Islet precursor cell (in vitro differentiated cells): ENCODE measurements around the gene GCDH.
"Not testable (repeated sequence)": the region's sequence is repeated elsewhere in the genome, so short reads cannot be mapped to it uniquely, and the experiment has no call there.

Experiments
- DNase-seq: peaks from one replicate; pipeline ENCODE4 v3.0.0-alpha.2; 2018

GCDH gene

GRCh38 chr19:12872941-12873890 is 17.7 kb upstream of the GCDH start:
- DNase-seq = peak; percentile 56

GRCh38 chr19:12873891-12874745 is 16.8 kb upstream of the GCDH start:
- no peak for DNase-seq

- DNase-seq = no peak
Observed at GRCh38 chr19:12875086-12875485, 15.9 kb upstream of the GCDH start.

GRCh38 chr19:12880551-12881171 is 10.3 kb upstream of the GCDH start:
- peak; percentile 73 for DNase-seq

- peak; percentile 97 for DNase-seq
Observed at GRCh38 chr19:12881172-12881808, 9.7 kb upstream of the GCDH start, which contains the start of gene DNASE2. Gene DNASE2, minus strand, starts transcription at chr19:12881449. Its CDS starts 74 bp downstream, at chr19:12881375.

GRCh38 chr19:12882589-12882988 is 8.4 kb upstream of the GCDH start:
- DNase-seq = no peak

- DNase-seq = no peak
Observed at GRCh38 chr19:12884202-12884601, 6.8 kb upstream of the GCDH start.

GRCh38 chr19:12884627-12884925 is 6.4 kb upstream of the GCDH start:
- no peak for DNase-seq

GRCh38 chr19:12884926-12885748 is 5.8 kb upstream of the GCDH start:
- DNase-seq = peak; percentile 96

GRCh38 chr19:12885749-12886650 is 5.0 kb upstream of the GCDH start:
- no peak for DNase-seq

- DNase-seq = no peak
Observed at GRCh38 chr19:12886651-12886968, 4.3 kb upstream of the GCDH start.

- DNase-seq = no peak
Observed at GRCh38 chr19:12886969-12887747, 3.8 kb upstream of the GCDH start, which contains the start of gene KLF1. Gene KLF1, minus strand, starts transcription at chr19:12887201. Its CDS starts 61 bp downstream, at chr19:12887140.

GRCh38 chr19:12888006-12888603 is 2.9 kb upstream of the GCDH start:
- no peak for DNase-seq

GRCh38 chr19:12890299-12890786 is 617 bp upstream of the GCDH start:
- DNase-seq = not testable (repeated sequence)

- DNase-seq = no peak
Observed at GRCh38 chr19:12891553-12892021, 627 bp downstream of the GCDH start.

- no peak for DNase-seq
Observed at GRCh38 chr19:12893582-12893981, 2.6 kb downstream of the GCDH start.

- no peak for DNase-seq
Observed at GRCh38 chr19:12896460-12896859, 5.5 kb downstream of the GCDH start.

GRCh38 chr19:12899891-12900518 is 9.0 kb downstream of the GCDH start:
- no peak for DNase-seq

- no peak for DNase-seq
Observed at GRCh38 chr19:12907166-12907565, 16.2 kb downstream of the GCDH start.
